ENCODE measurements around the gene ANKRD13A. TPM values are rescaled to one million over a fixed set of nuclear protein-coding genes. Genes with fewer than 3 reads are reported as not detected.
A peak's percentile ranks its signal among the peaks of the same experiment; 100 is the strongest.

Gene ANKRD13A
- 32.1 and 41.9 TPM in 2 replicates for total RNA-seq

DNA sequence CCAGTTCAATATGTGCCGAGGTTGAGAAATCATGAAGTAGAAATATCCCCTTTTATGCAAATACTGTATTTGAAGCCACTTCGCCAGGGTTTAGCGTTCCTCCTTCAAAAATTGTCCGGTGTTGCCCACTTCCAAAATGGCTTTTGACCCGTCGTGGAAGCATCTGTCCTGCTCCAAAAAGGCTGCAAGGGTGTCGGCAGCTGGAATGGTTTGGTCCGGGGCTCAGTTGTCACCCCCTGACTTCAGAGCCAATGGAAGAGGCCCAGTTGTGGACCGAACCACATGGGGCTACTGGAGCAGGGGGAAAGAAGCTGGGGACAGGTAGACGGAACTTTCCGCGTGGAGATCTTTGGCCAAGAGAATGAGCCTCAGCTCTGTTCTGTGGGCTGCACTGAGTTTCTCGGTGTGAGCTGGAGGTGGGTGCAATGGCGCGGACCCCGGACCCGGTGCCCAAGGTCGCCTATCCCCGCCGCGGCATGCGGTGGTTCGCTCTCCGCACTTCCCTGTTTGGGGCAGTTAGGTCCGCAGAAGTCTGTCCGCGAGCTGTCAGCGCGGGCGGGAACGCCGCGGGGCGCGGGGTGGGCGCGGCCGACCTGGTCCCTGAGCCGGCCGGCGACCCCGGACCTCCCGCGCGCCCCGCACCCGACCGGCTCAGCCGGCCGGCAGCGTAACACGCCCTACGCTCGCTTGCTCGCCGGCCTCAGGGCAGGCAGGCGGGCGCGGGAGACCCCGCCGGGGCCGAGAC, at the start of gene ANKRD13A:
TSS of gene ANKRD13A (plus strand) at position 527 of the 745 bp plus-strand sequence. CDS start 259 bp downstream, outside the sequence.
- peak; percentile 86 for DNase-seq (ENCODE audit: low read depth, low spot score)

DNA sequence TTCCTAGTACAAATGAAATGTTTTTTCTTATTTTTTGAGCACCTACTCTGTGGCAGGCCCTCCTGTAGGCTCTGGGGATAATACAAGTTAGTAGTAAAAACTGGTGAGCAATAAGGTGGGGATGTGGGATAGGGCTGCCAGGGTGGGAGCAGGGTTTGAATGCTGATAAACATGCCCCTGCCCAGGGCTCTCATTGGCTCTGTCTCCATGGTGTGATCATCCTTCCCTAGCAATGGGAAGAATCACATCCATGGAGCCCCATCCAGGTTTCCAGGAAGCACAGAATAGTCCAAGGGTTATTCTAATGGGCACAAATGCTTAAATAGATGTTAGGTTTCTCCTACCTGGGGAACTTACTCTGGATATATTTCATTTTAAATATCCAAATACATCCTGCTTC, 48.6 kb upstream of the ANKRD13A start:
- no peak for DNase-seq (ENCODE audit: low read depth, low spot score)

DNA sequence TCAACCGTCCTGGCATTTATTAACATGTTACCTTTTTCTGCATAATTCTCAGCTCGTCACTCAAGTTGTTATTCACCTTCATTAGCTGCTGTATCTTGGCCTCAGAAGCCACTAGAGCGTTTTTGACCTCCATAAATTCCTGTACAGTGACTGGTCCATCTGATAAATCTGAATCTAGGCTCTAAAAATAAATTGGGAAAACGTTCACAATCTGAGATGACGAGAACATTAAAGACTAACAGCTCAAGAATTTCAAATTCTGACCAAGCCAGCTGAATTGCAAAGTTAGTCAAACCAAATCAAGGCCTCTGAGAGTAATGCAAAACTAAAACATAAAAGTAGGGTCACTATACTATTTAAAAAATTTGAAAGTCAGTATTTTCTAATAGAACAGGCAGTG, 48.1 kb upstream of the ANKRD13A start:
- DNase-seq (ENCODE audit: low read depth, low spot score): no peak

DNA sequence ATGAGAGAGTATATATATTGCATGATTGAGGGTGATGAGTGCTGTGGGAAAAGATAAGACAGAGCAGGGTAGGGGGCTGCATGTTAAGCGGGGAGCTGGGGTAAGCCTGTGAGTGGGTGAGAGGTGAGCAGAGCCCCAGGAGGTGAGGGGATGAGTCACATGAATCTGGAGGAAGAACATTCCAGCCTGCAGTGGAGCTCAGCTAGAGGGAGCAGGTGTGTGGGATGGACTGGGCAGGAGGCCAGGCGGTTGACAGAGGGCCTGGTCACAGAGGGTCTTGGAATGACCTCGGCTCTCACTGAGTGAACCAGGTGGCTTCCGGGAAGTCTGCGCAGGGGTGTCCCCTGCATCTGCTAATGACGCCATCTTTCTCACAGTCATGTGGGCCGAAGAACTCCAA, 47.5 kb upstream of the ANKRD13A start:
- no peak for DNase-seq (ENCODE audit: low read depth, low spot score)

DNA sequence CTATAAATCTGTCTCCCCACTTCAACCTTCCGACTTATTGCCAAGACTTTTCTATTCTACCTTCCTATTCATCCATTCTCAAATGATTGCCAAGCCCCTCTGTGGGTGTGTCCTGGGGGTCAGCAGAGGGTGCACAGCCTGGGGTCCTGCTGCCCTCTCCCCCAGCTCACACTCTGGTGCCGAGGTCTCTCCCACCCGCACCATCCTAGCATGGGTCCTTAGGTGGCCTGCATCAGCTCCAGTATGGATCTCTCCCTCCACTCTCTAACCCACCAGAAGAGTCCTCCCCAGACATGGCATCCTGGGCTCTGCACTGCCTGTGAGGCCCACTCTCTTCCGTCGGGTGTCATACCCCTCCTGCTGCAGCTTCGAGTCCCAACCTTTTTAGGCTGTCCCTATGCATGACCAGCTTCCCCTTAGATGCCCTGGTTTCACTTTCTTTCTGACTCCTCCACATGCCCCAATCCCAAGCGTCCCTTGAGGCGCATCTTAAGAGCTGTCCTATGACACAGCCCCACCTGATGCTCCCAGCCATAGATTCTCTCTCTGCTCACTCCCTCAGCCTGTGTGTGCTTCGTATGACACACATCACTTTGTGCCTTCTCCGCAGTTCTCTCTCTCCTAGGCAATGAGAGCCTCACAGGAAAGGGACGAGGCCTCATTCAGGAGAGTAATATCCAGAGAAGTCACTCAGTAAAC, 46.9 kb upstream of the ANKRD13A start:
- DNase-seq (ENCODE audit: low read depth, low spot score): no peak

DNA sequence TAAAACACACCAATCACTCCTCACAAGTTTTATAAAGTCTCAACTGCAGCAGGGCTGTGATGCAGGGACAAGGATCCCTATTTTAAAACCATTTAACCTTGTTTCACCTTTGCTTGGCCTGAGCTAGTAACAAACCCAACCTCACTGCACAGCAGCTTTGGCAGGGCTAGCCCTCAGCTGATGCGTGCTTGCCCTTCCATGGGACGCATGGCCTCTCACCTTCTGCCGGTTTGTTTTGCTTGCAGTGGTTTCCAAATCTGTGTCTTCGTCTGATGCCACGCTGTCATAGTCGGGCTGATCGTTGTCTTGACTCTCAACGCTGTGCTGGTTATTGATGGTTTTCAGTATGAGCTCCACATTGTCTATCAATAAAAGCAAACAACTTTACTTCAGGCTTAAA, 46.4 kb upstream of the ANKRD13A start:
- DNase-seq (ENCODE audit: low read depth, low spot score): no peak

DNA sequence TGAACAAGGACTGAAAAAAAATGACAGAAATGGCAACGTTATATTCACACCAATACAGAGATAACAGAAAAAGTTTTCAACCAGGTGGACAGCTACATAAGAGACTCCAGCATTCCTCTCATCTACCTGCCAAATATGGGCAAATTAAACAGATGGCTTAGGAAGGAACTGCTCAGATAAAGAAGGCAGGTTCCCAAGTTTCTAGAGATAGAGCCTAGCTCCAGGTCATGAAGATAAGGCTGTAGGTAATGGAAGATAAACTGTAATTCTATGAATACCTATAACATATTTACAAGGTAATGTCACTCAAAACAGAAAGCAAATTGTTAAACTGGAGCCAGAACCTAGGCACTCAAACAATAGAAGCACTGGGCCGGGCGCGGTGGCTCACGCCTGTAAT, 45.6 kb upstream of the ANKRD13A start:
- DNase-seq (ENCODE audit: low read depth, low spot score): no peak

DNA sequence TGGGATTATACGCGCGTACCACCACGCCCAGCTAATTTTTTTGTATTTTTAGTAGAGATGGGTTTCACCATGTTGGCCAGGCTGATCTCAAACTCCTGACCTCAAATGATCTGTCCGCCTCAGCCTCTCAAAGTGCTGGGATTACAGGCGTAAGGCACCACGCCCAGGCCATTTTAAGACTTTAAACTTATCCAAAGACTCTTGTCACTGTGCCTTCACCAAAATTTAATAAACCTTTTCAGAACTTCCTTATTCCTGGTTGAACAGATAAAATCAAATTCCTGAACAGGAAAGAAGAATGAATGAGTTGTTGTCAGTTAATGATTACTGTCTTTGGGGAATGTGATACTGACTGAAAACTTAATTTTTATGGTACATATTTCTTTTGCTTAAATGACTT, 40.9 kb upstream of the ANKRD13A start:
- no peak for DNase-seq (ENCODE audit: low read depth, low spot score)

DNA sequence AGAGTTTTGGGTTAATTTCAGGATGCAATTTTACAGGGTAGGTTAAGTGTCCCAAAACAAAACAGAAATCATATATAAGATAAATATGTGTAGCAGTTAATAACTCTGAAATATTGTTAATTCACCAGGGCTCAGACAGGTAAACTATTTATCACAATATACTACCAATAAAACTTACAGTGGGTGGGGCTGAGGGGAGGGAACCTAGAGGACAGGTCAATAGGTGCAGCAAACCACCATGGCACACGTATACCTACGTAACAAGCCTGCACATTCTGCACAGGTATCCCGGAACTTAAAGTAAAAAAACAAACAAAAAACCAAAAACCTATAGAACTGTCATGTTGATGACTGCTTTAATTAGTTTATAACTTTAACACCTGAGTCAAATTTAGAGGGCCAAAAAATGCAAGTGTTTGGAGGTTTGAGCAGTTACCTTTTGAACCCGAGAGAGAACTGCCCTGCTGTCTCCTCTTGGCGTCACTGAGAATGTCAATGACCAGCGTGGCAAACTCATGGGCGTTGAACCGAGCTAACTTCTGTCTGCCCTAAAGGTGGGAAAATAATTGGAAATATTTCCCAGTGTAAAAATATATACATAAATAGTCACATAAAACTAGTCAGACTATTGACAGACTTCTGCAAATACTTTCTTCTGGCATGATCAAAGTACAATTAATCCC, 39.7 kb upstream of the ANKRD13A start:
- no peak for DNase-seq (ENCODE audit: low read depth, low spot score)

DNA sequence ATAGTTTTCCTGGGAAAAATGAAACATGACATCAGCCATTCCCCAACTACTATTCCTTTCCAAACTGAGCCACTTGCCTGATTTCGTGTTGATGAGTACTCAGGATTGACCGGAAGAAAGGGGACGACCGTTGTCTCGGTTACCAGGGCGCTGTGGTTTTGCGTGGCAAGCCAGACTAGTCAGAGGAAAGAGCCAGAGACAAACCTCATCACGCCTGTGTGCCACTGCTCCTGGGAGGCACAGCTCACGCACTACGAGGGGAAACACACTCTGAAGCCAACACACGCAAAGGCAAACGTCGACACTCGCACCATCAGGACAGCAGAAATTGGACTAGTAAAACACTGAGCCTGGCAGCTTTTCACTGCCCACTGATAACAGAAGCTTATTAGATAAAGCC, 38.0 kb upstream of the ANKRD13A start:
- peak; percentile 50 for DNase-seq (ENCODE audit: low read depth, low spot score)

DNA sequence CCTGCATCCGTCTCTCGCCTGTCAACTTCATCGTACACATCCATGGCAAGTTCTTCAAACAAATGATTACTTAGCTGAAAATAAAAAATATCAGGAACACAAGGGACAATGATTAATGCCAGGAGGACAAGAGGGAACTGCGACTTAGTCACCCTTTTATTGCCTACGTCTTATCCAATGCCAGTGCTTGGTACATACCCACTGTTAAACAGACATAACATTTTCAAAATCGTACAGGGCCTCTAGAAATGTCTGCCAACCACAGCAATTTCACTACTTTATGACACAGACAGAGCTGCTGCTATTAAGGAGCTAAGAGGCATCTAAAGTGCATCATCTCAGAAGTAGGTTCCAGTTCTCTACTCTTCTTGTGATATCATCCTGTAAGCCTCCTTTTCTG, 37.6 kb upstream of the ANKRD13A start:
- DNase-seq (ENCODE audit: low read depth, low spot score): no peak

DNA sequence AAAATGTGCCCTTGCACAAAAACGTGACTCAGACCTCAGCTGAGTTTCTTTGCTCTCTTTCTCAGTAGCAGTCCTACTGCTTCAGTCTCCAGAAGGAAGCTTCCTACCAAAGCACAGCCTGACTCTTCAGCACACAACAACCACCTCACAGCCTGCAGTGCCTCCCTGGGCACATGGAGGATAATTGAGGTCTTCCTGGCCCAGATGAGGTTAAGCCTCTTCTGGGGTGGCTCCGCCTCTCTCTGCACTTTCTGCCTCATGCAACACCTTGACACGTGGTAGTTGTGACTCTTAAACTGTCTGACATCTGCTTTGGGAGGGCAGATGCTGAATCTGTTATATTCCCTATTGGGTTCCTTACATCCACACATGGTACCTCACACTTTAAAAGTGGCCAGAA, 36.8 kb upstream of the ANKRD13A start:
- DNase-seq (ENCODE audit: low read depth, low spot score): no peak

DNA sequence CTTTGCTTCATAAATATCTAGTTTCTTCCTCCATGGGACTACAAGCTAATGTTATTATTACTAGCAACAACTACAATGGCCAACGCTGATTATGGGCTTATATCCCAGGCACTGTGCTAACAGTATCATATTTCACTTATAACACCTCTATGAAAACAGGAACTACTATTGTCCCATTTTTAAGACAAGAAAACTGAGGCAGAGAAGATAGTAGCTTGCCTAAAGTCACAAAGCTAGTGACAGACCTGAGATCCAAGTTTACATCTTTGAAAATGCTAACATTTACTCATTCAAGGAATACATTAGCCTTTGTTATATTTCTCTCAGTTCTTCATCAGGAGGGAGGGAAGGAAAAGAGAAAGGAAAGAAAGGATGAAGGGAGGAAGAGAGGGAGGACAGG, 35.9 kb upstream of the ANKRD13A start:
- no peak for DNase-seq (ENCODE audit: low read depth, low spot score)

DNA sequence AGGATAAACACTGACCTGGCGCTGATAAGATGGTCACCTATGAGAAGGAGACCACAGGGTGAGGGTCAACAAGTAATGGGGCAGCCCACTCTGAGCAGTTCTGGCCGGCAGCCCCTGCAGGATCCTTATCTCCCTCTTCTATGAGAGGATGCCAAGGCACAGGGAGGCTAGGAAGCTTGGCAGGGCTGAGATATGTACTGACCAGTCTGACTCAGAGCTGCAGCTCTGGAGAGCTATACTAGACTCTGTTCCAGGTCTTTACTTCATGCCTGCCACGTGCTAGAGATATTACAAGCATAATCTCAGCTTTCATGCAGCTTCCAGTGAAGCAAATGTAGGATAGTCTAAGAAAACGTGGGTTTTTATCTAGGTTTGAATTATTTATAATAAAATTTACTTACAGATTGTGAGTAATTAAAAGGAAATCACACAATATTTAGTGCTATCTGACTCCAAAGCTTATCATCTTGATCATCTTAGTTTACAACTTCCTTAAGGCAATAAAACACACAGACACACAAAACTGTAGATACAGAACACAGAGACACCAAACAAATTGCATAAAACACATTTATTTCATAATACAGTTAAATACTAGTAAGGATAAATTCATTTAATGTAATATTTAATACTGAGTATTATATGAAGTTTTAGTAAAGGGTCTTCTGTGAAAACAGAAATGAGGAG, 35.3 kb upstream of the ANKRD13A start:
- peak; percentile 40 for DNase-seq (ENCODE audit: low read depth, low spot score)

DNA sequence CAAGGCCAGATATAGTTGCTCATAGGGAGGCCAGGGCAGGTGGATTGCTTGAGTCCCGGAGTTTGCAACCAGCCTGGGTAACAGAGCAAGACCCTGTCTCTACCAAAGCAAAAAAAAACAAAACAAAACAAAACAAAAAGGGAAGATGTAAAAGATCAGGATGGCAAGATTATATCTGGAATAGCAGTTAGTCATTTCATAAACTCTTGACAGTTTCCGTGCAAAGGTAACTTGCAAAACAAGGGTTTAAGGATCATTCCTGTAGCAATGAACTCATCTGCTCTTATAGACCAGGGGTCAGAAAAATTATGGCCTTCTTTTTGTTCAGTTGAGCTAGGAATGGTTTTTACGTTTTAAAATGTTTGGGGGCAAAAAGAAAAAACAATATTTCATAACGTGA, 32.7 kb upstream of the ANKRD13A start:
- no peak for DNase-seq (ENCODE audit: low read depth, low spot score)

DNA sequence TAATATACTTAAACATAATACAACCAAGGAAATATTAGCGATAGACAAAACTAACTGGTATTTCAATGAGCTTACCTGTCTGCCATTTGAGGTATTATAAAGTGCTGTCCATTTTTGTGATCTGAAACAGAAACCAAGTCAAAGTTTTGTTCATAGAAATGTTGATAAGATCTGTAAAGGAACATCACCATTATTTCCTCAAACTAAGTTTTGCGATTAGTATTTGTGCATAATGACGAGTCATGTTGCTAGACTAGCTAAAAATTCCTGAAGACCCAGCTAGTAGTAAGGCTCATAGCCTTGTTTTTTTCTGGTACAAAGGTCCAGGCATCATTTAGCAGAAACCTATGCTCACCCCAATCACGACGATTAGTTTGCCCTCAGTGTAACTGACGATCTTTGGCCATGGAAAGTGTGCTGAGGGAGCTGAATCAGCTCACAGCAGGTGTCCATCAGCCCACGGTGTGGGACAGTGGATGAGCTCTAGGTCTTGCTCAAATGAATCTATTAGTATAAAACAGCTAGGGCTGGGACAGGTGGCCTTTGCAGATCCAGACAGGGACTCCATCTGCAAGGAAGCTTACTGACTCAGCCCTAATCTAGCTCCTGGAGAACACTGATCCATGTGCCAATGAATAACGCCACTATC, 31.7 kb upstream of the ANKRD13A start:
- DNase-seq (ENCODE audit: low read depth, low spot score): no peak

DNA sequence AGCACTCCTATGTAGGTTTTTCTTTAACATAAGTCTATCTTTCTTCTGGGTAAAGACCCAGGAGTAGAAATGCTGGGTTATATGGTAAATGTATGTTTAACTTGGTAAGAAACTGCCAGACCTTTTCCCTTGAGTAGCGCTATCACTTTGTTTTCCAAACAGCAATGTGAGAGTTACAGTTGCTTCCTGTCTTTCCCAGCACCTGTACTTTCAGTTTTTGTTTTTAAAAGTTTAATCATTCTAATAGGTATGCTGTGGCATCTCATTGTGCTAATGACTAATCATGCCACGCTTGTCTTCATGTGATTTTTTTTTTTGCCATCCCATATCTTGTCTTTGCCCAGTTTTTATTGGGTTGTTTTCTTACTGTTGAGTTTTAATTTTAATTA, 31.2 kb upstream of the ANKRD13A start:
- no peak for DNase-seq (ENCODE audit: low read depth, low spot score)

DNA sequence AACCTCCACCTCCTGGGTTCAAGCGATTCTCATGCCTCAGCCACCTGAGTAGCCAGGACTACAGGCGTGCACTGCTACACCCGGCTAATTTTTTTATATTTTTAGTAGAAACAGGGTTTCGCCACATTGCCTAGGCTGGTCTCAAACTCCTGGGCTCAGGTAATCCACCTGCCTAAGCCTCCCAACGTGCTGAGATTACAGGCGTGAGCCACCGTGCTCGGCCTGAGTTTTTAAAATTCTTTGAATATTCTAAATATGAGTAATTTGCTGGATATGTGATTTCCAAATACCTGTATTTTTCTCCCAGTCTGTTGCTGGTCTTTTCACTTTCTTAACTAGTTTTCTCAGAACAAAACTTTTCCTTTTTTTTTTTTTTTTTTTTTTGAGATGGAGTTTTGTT, 30.4 kb upstream of the ANKRD13A start:
- no peak for DNase-seq (ENCODE audit: low read depth, low spot score)

DNA sequence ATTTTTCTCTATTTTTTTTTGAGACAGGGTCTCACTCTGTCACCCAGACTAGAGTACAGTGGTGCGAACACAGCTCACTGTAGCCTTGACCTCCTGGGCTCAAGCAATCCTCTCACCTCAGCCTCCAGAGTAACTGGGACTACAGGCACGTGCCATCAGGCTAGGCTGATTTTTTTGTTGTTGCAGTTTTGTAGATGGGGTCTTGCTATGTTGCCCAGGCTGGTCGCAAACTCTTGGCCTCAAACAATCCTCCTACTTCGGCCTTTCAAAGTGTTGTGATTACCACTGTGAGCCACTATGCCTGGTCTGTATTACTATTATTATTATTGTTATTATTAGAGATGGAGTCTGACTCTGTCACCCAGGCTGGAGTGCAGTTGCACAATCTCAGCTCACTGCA, 26.4 kb upstream of the ANKRD13A start:
- no peak for DNase-seq (ENCODE audit: low read depth, low spot score)

DNA sequence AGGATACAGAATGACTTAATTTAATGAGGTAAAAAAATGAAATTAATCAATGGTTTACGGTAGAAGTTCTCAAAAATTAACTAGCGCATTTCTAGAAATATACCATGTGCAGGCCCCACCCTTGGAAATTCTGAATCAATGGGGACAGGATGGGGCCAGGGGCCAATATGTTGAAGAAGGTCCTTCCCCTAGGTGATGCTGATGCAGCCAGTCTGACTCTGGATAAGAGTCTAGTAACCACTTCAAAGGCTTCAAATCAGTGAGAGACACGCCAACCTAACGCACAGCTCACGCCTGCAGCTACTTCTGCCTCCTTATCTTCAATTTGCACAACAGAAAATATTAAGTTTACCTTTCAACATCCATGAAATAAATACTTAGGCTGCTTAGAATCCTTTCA, 17.9 kb upstream of the ANKRD13A start:
- DNase-seq (ENCODE audit: low read depth, low spot score): no peak

DNA sequence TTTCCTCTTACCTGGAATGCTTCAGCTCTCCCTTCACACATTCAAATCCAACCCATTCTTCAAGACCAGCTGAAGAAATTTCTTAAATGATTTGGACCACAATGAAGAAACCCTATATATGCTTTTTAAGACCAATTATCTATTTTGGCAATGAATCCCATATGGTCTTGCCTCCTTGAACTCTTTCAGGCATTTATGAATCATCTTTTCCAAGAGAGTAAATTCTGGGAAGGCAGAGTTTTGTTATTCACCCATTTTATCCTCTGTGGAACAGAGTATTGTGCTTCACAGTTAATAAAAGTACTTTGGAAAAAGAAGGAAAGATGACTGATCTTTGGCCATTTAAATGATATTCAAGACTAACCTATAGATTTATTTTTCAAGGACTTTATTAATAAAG, 17.0 kb upstream of the ANKRD13A start:
- DNase-seq (ENCODE audit: low read depth, low spot score): no peak

All from pulmonary artery endothelial cell (primary cell).